ENCODE data around the gene DEDD.

Gene DEDD

DNA sequence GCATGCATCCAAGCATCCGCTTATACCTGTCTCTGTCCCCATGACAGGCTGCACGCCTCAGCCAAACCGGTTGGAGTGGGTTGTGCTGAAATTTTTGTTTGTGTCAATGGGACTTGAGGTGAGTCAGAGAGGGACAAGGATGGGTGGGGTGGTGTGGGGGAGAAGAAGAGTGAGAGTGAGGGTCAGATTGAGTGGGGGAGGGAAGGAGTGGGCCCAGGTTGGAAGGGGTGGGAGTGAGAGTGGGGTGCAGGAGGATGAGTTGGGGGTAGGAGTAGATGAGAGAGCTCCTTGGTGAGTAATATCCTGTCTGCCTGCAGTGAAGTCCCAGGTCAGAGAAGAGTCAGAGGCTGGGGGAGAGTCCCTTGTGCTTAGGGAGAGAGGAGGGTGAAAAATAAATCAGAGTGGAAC, 39.8 kb downstream of the DEDD start:
- no peak for DNase-seq (ENCODE audit: low spot score)

DNA sequence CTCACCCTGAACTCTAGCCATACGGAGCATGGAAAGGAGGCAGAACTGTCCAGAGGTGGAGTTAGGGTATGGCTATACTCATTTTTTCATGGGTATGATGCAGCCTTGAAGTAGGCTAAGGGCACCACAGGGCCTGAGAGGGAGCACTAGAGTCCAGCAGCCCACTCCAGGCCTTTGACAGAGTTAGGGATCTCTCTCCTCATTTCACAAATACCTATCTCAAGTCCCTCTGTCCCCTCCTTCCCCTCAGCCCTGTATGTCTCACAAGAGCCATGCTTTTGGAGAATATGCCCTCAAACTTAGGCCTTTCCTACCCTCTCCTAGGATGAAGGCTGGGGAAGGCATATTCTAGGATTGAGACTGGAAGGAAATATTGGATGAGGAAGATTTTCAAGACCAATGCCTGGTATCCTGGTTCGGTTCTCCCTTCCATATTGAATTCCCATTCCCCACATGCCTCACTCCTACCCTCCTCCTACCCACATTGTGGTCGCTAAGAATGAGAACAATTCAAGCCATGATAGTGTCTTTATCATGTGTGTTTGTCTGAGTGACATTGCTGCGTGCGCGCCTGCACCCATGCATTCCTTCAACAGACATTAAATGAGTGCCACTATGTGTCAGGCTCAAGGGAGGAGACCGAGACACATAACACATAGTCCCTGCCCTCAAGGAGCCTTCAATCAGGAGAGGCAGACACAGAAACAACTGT, 40.5 kb downstream of the DEDD start:
- no peak for DNase-seq (ENCODE audit: low spot score)

DNA sequence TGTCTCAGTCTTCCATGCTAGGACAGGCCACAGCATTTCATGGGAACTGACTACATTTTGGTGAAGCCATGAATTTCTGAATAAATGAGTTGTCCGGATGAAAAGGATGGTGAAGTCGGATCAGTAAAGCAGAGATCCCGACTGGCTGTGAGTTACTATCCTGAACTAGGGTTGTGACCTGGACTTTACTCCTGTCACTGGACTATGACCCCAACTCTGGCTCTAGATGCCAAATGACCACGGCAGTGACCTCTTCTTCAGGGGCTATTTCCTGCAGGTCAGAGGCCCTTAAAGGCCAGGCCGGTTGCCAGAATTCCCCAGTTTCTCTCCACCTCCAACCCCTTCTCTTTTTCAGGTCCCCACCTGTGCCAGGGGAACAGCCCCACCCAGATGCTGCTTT, 41.4 kb downstream of the DEDD start:
- no peak for DNase-seq (ENCODE audit: low spot score)

DNA sequence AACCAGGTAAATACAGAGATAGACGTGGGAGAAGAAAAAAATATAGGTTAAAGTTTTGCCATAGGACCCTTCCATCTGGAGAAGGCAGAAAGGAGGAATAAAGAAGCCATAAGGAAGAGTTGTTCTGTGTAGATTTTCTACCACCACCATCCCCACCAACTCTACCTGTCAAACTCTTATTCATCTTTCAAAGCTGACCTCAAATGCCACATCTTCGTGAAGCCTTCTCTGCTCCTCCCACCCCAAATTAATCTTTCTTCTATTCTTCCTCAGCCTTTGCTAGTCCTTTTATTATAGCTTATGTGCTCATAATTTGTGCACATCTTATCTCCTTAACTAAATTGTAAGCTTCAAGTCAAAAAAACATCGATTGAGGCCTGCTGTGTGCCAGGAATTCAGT, 41.9 kb downstream of the DEDD start:
- DNase-seq (ENCODE audit: low spot score), result no peak

DNA sequence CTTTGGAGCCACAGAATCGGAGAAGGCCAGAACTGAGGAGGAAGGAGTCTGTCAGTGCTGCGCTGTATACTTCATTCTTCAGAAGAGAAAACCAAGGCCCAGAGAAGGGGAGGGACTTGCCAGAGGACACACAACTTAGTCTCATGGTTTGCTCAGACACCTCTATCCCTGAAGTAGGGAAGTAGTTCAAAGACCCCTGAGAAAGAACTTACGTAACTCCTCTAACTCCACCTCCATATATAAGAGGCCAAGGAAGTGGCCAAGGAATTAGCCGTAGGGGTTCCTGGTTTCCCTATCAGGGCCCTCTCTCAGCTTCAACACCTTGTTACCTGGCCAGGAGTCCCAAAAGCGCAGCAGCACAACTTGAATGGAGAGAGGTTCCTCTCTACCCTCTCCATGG, 42.5 kb downstream of the DEDD start:
- no peak for DNase-seq (ENCODE audit: low spot score)

DNA sequence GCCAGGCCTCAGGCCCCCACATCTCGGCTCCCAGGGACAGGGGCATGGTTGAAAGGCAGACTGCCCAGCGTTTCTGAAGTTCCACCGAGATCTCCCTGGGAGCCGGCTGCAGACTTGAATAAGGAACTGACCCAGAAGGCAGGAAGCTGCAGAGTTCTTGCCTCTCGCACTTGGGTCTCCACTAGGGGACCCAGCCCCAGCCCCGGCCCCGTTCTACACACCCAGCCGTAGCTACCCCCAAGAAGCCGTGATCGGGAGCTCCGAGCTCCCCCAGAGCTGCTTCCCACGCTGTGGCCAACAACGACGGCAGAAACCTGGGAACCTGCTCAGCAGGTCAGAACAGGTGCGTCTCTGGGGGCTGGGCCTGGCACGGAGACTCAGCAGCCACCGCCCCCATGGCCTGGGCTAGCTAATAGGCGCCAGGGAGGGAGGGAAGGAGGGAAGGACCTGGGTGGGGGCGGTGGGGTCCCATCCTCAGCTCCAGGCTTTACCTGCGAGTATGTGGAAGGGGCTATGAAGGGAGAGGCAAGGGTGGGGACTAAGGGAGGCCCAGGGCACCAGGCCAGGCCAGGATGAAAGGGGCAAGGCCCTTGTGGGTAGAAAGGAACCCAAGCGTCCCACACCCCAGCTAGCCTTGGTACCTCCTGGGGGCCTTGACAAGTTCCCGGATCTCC, 43.1 kb downstream of the DEDD start, which contains the start of gene NECTIN4:
NECTIN4 (minus strand) TSS at position 308 of the 674 bp plus-strand sequence; CDS start at position 46, 262 bp downstream.
- DNase-seq (ENCODE audit: low spot score), result no peak

DNA sequence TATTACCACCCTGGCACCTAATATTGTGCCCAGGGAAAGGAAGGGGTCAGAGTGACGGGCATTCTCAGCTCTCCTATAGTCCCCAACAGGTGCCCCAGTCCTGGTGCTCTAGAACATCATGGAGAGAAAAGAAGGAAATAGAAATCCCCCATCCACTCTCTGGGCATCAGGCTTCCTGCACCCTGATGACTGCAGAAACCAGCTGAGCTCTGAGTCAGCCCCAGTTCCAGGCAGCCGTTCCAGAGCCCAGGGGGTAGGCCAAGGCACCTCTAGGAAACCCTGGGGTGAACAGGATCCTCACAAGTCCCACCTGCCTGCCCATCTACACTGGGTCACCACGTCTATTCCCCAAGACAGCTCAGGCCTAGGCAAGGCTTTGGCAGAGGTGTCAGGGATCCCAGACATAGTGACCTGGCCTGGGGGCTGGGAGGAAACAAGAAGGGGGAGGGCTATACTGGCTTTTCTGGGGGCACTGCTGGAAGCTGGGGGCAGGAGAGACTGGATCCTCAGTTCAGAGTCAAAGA, 43.8 kb downstream of the DEDD start:
- DNase-seq (ENCODE audit: low spot score), result peak; percentile 67

DNA sequence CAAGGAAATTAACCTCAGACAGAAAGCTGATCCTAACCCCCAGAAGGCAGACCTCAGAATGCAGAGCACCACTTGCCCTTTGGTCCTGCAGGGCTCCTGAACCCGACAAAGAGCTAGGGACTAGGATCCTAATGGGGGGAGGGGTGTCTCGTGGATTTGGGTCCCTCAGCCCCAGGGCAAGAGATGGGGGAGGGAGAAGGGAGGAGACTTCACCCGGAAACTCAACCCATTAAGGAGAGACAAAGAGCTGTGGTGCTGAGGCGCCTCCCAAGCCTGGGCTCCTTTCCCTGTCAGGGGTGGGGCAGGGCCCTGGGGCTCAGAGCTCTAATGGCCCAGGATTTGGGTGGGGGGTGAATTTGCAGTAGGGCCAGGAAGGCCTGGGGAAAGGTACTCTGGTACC, 46.0 kb downstream of the DEDD start:
- no peak for DNase-seq (ENCODE audit: low spot score)

DNA sequence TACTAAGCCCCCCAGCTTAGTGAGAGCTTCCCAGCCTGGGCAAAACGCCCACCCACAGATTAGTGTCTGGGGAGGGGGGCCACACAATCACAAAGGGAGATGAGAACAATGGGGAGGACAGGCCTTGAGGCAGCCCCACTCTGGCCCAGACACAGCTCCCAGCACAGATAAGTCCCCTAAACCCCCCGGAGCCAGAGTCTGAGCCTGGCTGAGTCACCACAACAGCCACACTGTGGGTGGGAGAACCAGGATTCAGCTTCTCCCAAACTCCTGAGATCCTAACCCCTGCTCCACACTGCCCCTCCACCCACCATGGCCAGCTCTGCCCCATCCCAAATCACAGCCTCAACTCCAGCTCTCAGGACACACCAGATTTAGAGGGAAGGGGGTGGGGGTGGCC, 47.3 kb downstream of the DEDD start:
- no peak for DNase-seq (ENCODE audit: low spot score)

DNA sequence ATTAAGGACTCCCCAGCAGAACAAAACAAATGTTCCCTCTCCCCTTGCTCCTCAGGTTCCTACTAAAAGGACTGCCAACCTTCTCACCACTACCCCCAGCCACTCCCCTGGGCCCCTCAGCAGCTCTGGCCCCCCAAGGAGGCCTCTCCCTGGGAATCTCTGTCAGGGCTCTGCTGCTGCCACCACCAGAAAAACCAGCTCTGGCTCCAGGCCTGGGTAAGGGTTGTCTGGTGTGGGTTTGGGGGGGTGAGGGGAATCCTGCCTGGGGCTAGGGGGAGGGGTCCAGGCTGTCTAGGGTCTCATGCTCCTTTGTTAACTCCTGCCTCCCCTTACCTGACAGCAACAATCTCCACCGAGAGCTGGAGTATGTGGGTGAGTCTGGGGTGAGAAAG, 47.9 kb downstream of the DEDD start:
- DNase-seq (ENCODE audit: low spot score), result no peak

DNA sequence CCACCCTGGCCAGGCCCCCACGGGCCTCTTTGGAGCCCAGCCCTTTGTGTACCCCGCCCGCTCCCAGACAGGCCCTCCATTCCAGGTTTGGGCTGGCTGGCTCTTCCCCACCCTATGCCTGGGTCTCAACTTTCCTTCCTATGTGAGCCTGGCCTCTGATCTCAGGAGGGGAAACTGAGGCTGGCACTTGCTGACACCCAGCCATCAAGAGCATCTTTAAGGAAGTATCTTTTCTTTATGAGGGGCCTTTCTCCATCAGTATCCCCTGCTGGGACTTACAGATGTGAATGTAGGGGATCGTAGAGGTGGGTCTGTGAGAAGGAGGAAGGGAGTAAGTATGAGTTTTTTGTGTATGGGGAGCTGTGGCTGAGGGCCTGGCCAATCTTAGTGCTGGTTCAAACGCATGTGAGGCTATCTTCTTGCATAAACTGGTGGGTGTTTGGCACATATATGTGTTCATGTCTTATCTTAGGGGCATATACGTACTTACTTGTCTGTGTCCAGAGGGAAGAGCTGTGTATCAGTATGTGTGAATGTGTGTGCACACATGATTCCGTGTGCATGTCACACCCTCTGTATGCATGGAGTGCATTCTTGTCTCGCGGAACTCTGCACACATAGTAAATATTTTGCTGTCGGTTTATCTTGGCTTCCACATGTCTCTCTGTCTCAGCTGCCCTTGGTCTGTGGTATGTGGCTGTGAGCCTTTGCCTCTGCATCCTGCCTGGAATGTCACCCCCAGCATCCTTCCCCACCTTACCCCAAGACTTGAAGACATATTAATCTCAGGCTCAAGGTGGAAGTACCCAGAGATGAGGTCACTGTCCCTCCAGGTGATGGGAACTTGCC, 48.5 kb downstream of the DEDD start:
- no peak for DNase-seq (ENCODE audit: low spot score)

DNA sequence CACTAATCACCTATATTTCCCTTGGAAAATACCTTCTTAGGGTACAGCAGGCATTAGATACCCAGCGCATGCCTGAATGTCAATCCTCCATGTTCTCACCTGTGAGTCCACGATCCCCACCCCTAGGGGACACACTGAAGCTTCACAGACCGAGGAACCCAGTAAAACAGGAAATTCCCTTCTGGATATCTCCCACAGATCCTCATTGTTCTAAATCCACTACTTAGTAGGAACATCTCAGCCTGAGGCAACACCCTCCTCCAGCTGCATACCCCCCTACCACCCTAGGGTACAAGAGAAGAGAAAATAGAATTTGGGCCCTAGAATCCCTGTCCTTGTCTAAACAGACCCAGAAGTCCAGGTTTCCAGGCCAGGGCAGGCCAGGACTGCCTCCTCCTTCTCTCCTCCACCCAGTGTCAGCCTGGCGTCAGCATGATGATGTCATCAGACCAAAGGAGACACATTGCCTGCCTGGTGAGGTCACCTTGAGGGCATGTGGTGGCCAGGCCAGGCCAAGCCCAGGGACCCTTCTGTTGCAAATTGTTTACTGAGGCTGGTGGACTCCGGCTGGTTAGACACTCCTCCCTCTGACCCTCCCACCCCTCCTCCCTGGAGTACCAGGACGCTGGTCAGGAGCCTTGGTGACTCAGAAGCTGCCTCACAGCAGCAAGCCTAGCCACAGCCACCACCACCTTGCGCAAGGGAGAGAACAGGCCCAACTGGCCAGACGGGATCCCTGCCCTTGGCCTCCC, 49.3 kb downstream of the DEDD start:
- DNase-seq (ENCODE audit: low spot score), result peak; percentile 96

DNA sequence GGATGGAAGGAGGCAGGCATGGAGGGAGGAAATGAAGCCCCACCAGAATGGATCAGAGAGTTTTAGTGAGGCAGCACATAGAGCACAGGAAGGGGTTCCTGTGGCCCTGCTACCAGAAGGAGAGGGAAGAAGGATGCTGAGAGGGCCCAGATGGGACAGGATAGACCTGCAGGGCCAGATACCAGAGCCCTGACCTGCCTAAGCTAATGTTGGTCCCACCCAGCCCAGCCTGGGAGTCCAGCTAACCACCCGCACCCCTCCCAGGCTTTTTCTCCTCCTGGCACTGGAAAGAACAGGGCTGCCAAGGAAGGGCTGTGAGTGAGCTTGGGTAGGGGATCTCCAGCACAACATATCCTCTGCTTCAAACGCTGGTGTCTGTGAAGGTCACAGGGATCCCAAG, 50.0 kb downstream of the DEDD start:
- no peak for DNase-seq (ENCODE audit: low spot score)

DNA sequence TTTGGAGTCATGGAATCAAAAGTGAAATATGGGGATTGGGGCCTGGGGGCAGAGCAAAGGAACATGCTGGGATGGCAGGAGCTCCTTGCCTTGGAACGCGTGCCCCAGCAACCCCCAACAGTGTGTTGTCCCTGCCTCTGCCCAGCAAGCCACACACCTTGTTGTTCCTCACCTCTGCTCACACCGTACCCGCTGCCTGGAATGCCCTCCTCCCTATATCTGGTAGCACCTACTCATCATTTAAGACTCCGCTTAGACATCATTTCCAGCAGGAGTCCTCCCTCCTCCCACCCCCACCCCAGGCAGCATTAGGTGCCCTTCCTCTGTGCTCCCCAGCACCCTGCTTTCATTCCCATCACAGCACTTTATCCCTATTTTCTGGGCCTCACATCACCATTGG, 50.9 kb downstream of the DEDD start:
- DNase-seq (ENCODE audit: low spot score), result no peak

DNA sequence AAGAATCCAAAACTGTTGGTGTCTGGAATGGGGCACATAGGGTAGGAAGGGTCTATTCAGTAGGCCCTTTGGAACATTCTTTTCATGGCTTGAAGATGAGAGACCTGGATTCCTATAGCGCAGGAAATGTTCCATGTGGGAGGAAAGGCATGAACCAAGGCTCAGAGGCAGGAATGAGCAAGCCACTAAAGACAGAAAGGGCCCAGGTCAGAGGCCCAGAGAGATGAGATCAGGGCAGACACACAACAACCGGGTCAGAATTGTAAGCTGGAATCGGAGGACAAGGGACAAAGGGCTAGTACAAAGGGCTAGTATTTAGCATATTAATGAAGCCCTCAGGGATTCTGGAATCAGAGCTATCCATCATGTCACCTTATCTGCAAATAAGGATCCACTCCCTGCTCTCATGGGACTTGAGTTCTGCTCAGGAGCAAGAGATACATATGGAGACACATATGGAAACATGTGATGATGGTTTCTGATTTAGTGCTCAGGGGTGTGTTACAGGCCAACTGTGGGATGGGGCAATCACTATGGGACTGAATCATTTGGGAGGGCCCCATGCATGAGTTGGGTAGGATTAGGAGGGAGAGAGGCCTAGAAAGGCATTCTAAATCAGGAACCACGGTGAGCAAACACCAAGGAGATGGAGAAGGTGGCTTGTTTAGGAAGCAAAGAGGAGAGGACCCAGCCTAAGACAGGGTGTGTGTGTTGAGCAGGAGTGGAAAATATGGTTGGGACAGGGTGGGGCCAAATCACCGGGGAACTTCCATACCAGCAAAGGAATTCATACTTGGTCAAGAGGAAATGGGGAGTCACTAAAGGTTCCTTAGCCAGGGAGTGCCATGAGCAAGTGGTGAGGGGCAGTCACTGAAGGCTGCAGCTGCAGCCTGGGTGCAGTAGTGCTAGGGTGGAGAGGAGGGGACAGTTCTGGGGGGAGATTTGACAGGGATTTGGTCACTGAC, 51.7 kb downstream of the DEDD start:
- DNase-seq (ENCODE audit: low spot score), result peak; percentile 40

DNA sequence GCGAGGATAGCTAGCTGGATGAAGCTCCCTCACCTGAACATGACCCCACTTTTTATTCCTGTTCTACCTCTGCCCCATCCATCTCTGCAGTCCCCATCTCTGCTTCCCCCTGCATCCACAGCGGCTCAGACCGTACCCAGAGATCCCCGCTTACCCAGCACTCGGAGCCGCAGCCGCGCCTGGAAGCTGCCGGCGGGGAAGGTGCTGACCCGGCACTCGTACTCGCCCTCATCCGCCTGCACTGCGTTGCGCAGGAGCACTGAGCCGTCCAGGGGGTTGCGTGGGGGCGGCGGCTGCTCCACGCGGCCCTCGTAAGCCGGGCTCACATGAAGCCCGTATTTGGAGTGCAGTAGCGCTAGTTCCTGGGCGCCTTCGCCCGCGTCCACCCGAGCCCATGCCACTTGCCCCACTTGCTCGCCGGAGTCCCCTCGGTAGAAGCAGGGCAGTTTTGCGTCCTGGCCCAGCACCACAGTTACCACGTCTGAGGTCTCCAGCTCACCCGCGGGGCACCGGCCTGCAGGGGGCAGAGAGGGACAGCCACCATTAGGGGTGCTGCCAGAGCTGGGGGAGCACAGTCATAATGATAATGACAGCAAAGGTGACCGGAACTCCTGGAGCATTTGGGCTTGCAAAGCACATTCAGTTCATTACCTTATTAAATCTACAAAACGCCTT, 52.9 kb downstream of the DEDD start:
- DNase-seq (ENCODE audit: low spot score), result no peak

DNA sequence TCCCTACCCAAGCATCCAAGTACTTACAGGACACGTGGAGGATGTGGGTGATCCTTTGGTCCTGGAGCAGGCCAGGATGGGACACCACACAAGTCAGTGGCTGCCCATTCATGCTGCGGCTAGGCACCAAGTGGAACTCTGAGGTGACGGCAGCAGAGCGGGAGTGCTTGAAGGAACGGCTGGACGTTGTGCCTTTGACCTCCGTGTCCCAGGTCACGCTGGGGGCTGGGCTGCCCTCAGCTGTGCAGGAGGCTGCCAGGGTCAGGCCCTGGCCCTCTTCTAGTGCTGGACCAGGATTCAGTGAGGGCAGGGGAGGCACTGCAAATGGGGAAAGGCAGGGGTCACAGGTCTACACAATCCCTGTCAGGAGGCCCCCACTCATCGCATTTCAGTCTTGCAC, 55.0 kb downstream of the DEDD start:
- no peak for DNase-seq (ENCODE audit: low spot score)

DNA sequence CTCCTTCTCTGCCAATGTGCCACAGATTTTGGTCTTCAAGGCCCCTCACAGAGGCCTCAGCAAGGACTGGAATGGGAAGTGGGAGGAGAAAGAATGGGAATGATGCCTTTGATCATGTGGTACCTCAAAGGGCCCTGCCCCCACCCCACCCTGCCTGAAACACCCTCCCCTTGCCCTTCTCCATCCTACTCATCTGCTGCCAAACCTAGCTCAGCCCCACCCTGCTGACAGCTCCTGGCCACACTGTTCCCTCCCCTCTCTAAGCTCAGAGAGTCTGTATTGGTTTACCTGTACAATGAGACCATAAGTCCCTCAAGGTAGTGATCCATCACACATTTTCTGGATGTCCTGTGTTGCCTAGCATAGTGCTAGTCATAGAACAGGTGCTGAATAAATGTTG, 56.1 kb downstream of the DEDD start:
- no peak for DNase-seq (ENCODE audit: low spot score)

DNA sequence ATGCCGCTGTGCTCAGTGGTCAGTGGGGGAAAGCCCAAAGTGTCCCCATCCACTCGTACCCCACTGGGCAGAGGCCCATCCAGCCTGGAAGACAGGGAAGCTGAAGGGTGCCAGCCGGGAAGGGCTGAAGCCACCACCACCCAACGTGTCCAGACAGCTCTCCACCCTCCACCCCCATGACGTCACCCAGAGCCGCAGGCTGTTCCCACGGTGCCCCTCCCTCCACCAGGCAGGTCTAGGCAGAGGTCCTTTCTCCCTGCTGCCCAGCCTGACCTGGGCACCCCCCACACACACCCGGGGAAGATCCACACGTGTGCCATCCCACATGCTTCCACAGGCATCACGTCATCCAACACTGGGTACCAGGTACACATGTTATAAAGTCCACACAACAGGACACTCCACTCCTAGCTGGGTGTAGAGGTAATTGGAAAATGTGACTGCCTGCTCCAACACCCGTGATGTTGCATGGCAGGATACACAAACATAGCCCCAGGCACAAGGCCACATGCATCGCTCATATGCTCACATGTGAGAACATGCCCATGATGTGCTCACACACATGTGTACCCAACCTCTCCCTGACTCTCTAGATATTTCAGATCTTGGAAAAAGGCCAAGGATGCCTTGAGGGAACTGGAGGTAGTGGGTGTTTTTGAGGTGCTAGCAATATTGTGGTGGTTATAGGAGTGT, 57.6 kb downstream of the DEDD start:
- DNase-seq (ENCODE audit: low spot score), result no peak

Data from AG20443 (cell line).